Peyer's patch (tissue), 4 donors: ENCODE data around the gene CST2. TPM values are rescaled to one million over a fixed set of nuclear protein-coding genes. Genes with fewer than 3 reads are reported as not detected.
"Not testable (repeated sequence)": the region's sequence is repeated elsewhere in the genome, so short reads cannot be mapped to it uniquely, and the experiment has no call there.

Experiments used
- DNase-seq, 3 donors: peaks; one replicate each; pipeline ENCODE4 v3.0.0-alpha.2; 2017 to 2019
- H3K27ac ChIP-seq, 4 donors: fragments of 200-600 bp; sonication (generic); one replicate each; pipeline ENCODE4 v1.5.1; 2016 to 2019
- H3K27me3 ChIP-seq, 2 donors: fragments of 200-600 bp; sonication (generic); one replicate each; pipeline ENCODE4 v1.5.1; 2019
- H3K36me3 ChIP-seq, 3 donors: fragments of 200-600 bp; sonication (generic); one replicate each; pipeline ENCODE4 v1.5.1; 2016 to 2019
- H3K4me1 ChIP-seq, 4 donors: fragments of 200-600 bp; sonication (generic); one replicate each; pipeline ENCODE4 v1.5.1; 2016 to 2019
- H3K4me3 ChIP-seq, 4 donors: fragments of 200-600 bp; sonication (generic); 1 replicate in 3 of 4; 2 replicates in 1 of 4; pipeline ENCODE4 v1.5.1; 2016 to 2019; ENCODE audit warnings: mild to moderate bottlenecking in 1 of 4
- H3K9me3 ChIP-seq, 4 donors: fragments of 200-600 bp; sonication (generic); one replicate each; pipeline ENCODE4 v1.5.1; 2016 to 2019; ENCODE audit warnings: mild to moderate bottlenecking in 1 of 4
- POLR2A ChIP-seq, 2 donors: fragments of 450-650 bp; IDR thresholded peaks; one replicate each; pipeline ENCODE4 v1.5.1; 2017; ENCODE audit warnings: antibody characterized with exemption in 2 of 2, mild to moderate bottlenecking in 2 of 2, moderate library complexity in 2 of 2
- total RNA-seq, 4 donors: library from RNA; depleted of rRNA; stranded (reverse); fragments of >200 nt; gene quantifications; one replicate each; pipeline ENCODE4 v1.1.0, GENCODE V29; 2016
- TF ChIP-seq, protein P1 (sequence below), 6 experiments: fragments of 450-650 bp in 4 of 6; fragments of 200-600 bp in 2 of 6; sonication (generic) in 1 of 6; IDR thresholded peaks; one replicate each; pipeline ENCODE4 v1.5.1; 2017 to 2019; ENCODE audit warnings: antibody characterized with exemption in 6 of 6, mild to moderate bottlenecking in 3 of 6, moderate library complexity in 1 of 6

The CST2 gene
- total RNA-seq, 4 donors from 2014 or later, result not detected

DNA sequence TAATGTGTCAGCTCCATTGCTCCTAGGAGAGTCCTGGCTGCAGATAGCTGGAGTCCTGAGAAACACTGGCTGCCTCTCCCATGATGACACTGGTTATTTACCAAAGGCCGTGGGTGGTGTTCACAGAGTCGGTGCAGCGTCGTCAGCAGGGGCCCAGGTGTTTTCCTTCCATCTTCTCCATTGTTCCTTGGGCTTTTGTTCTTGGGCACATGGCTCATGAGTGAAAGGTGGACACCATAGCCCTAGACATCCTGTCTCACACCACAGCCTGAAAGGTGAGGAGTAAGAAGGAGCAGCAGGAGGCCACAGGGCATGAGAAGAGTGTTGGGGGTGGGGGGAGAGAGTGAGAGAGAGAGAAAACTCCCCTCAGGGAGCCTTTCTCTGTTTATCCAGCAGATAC is 43.9 kb upstream of the CST2 start:
- H3K9me3 ChIP-seq, result no peaks in the 10 kb centered on the region
- TF ChIP-seq, protein P1, sequence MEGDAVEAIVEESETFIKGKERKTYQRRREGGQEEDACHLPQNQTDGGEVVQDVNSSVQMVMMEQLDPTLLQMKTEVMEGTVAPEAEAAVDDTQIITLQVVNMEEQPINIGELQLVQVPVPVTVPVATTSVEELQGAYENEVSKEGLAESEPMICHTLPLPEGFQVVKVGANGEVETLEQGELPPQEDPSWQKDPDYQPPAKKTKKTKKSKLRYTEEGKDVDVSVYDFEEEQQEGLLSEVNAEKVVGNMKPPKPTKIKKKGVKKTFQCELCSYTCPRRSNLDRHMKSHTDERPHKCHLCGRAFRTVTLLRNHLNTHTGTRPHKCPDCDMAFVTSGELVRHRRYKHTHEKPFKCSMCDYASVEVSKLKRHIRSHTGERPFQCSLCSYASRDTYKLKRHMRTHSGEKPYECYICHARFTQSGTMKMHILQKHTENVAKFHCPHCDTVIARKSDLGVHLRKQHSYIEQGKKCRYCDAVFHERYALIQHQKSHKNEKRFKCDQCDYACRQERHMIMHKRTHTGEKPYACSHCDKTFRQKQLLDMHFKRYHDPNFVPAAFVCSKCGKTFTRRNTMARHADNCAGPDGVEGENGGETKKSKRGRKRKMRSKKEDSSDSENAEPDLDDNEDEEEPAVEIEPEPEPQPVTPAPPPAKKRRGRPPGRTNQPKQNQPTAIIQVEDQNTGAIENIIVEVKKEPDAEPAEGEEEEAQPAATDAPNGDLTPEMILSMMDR (IDR thresholded peaks at IDR 0.05), result no peak
- TF ChIP-seq POLR2A (IDR thresholded peaks at IDR 0.05), result no peak
- H3K36me3 ChIP-seq, result no peaks in the 10 kb centered on the region
- no peaks in the 10 kb centered on the region for H3K4me1 ChIP-seq
- no peaks in the 10 kb centered on the region for H3K27me3 ChIP-seq
- DNase-seq, result no peak
- no peak overlapping the region for H3K4me3 ChIP-seq
- no peak overlapping the region for H3K27ac ChIP-seq

DNA sequence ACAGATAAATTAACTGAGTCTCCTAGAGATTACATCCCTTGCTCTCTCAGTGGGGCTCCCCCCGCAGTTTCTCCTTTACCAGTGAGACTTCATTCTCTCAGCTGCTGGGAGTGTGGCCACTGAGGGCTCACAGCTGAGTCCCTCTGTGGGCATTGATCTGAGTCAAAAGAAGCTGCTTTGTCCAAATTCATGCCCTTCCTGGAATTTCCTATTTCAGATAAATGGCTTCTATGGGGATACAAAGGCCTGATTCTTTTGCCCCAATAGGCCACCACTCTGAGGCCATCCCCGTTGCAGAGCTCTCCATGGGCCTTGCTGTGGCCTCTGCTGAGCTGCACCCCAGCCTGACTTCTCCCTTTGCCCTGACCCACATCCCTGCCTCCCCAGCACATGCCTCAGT is 43.0 kb upstream of the CST2 start:
- no peak for DNase-seq
- Histone ChIP-seq H3K36me3 (no peaks in the 10 kb centered on the region), H3K4me3 (no peak overlapping the region), H3K9me3 (no peaks in the 10 kb centered on the region), H3K27ac (no peak overlapping the region), H3K4me1 (no peaks in the 10 kb centered on the region), H3K27me3 (no peaks in the 10 kb centered on the region)
- no peak for TF ChIP-seq POLR2A (IDR thresholded peaks at IDR 0.05)
- TF ChIP-seq, protein P1 (IDR thresholded peaks at IDR 0.05), result no peak

DNA sequence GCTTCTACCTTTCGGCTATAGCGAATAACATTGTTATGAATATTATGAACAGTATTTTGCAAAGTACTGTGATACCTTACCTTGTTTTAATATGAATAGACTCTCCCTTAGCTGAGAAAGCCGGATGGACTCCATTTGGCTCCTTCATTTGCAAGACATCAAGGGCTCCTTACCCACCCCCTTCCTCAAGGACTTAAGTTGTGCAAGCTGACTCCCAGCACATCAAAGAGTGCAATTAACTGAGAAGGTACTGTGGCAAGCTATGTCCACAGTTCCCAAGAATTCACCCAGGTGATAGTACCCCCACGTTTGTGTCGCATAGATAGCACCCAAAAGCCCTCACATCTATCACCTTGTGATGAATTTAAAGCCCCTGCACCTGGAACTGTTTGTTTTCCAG is 41.8 kb upstream of the CST2 start:
- H3K4me3 ChIP-seq, result no peak overlapping the region
- no peak for DNase-seq
- H3K36me3 ChIP-seq, result no peaks in the 10 kb centered on the region
- TF ChIP-seq, protein P1 (IDR thresholded peaks at IDR 0.05), result no peak
- TF ChIP-seq POLR2A (IDR thresholded peaks at IDR 0.05), result no peak
- H3K27ac ChIP-seq, result no peak overlapping the region
- H3K9me3 ChIP-seq, result no peaks in the 10 kb centered on the region
- no peaks in the 10 kb centered on the region for H3K27me3 ChIP-seq
- H3K4me1 ChIP-seq, result no peaks in the 10 kb centered on the region

GRCh38 chr20:23867152-23867776 is 40.7 kb upstream of the CST2 start:
- Histone ChIP-seq H3K27me3 (no peaks in the 10 kb centered on the region), H3K9me3 (no peaks in the 10 kb centered on the region), H3K4me3 (no peak overlapping the region), H3K27ac (no peak overlapping the region), H3K36me3 (no peaks in the 10 kb centered on the region), H3K4me1 (no peaks in the 10 kb centered on the region)
- no peak for DNase-seq
- no peak for TF ChIP-seq POLR2A (IDR thresholded peaks at IDR 0.05)
- TF ChIP-seq, protein P1 (IDR thresholded peaks at IDR 0.05), result no peak

DNA sequence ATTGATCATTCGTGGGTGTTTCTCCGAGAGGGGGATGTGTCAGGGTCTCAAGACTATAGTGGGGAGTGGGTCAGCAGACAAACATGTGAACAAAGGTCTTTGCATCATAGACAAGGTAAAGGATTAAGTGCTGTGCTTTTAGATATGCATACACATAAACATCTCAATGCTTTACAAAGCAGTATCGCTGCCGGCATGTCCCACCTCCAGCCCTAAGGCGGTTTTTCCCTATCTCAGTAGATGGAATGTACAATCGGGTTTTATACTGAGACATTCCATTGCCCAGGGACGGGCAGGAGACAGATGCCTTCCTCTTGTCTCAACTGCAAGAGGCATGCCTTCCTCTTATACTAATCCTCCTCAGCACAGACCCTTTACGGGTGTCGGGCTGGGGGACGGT is 34.2 kb upstream of the CST2 start:
- not testable (repeated sequence) for H3K4me1 ChIP-seq, H3K36me3 ChIP-seq, H3K4me3 ChIP-seq, DNase-seq, H3K27ac ChIP-seq, H3K27me3 ChIP-seq, H3K9me3 ChIP-seq

- no peak overlapping the region for H3K27ac ChIP-seq
- H3K27me3 ChIP-seq, result no peaks in the 10 kb centered on the region
- H3K9me3 ChIP-seq, result no peaks in the 10 kb centered on the region
- no peak for DNase-seq
- H3K36me3 ChIP-seq, result no peaks in the 10 kb centered on the region
- H3K4me3 ChIP-seq, result no peak overlapping the region
- H3K4me1 ChIP-seq, result no peaks in the 10 kb centered on the region
- TF ChIP-seq, protein P1 (IDR thresholded peaks at IDR 0.05), result no peak
- no peak for TF ChIP-seq POLR2A (IDR thresholded peaks at IDR 0.05)
Measured at GRCh38 chr20:23857962-23858595, 31.6 kb upstream of the CST2 start.
